HG03095 (cell line): ENCODE results near the gene RASEF.

Source experiments
- ATAC-seq: cut with Tn5 transposase; IDR thresholded peaks from one replicate; pipeline ENCODE4 v1.9.1; 2021; ENCODE audit warnings: moderate library complexity; ENCODE audit not compliant: unreplicated experiment

Gene RASEF

GRCh38 chr9:83013867-83014605 is 48.9 kb downstream of the RASEF start:
- ATAC-seq, result no peak

GRCh38 chr9:83012922-83013838 is 49.8 kb downstream of the RASEF start:
- no peak for ATAC-seq

GRCh38 chr9:83012168-83012921 is 50.6 kb downstream of the RASEF start:
- ATAC-seq, result no peak

- no peak for ATAC-seq
These were observed 51.3 kb downstream of the RASEF start for GRCh38 chr9:83011611-83012010.

GRCh38 chr9:83007521-83008300 is 55.2 kb downstream of the RASEF start:
- no peak for ATAC-seq

GRCh38 chr9:83006378-83006777 is 56.6 kb downstream of the RASEF start:
- ATAC-seq, result peak; percentile 65

- no peak for ATAC-seq
These were observed 57.0 kb downstream of the RASEF start for GRCh38 chr9:83005963-83006362.

GRCh38 chr9:83005361-83005760 is 57.6 kb downstream of the RASEF start:
- ATAC-seq, result no peak

GRCh38 chr9:83002329-83002728 is 60.6 kb downstream of the RASEF start:
- no peak for ATAC-seq

- no peak for ATAC-seq
These were observed 62.2 kb downstream of the RASEF start for GRCh38 chr9:83000765-83001164.

GRCh38 chr9:82998409-82998808 is 64.5 kb downstream of the RASEF start:
- no peak for ATAC-seq

- no peak for ATAC-seq
These were observed 65.3 kb downstream of the RASEF start for GRCh38 chr9:82997476-82998140.

GRCh38 chr9:82996941-82997340 is 66.0 kb downstream of the RASEF start:
- ATAC-seq, result no peak

- no peak for ATAC-seq
These were observed 68.9 kb downstream of the RASEF start for GRCh38 chr9:82993856-82994605.

- ATAC-seq, result no peak
These were observed 71.3 kb downstream of the RASEF start for GRCh38 chr9:82991671-82992070.

GRCh38 chr9:82989929-82990328 is 73.0 kb downstream of the RASEF start:
- ATAC-seq, result no peak

- ATAC-seq, result no peak
These were observed 74.5 kb downstream of the RASEF start for GRCh38 chr9:82988488-82988887.

- no peak for ATAC-seq
These were observed 75.4 kb downstream of the RASEF start for GRCh38 chr9:82987370-82988189.
